Measurements from ENCODE around the gene POLR2E. TPM values are rescaled to one million over a fixed set of nuclear protein-coding genes. Genes with fewer than 3 reads are reported as not detected.
A peak's percentile ranks its signal among the peaks of the same experiment; 100 is the strongest.

POLR2E gene
- total RNA-seq, 1 donor from 2014 or later = 140 TPM

GRCh38 chr19:1098177-1099051 lies 3.2 kb upstream of the POLR2E start:
- H3K27ac ChIP-seq (replicated peaks) = peak overlapping the region; percentile 99
- TF ChIP-seq, protein P1, sequence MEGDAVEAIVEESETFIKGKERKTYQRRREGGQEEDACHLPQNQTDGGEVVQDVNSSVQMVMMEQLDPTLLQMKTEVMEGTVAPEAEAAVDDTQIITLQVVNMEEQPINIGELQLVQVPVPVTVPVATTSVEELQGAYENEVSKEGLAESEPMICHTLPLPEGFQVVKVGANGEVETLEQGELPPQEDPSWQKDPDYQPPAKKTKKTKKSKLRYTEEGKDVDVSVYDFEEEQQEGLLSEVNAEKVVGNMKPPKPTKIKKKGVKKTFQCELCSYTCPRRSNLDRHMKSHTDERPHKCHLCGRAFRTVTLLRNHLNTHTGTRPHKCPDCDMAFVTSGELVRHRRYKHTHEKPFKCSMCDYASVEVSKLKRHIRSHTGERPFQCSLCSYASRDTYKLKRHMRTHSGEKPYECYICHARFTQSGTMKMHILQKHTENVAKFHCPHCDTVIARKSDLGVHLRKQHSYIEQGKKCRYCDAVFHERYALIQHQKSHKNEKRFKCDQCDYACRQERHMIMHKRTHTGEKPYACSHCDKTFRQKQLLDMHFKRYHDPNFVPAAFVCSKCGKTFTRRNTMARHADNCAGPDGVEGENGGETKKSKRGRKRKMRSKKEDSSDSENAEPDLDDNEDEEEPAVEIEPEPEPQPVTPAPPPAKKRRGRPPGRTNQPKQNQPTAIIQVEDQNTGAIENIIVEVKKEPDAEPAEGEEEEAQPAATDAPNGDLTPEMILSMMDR (IDR thresholded peaks at IDR 0.05; ENCODE audit: borderline replicate concordance) = no peak
- H3K4me3 ChIP-seq = no peak overlapping the region
- H3K9me3 ChIP-seq (replicated peaks) = peaks cover 8% of the 10 kb centered on the region
- H3K36me3 ChIP-seq = peaks cover 3% of the 10 kb centered on the region
- H3K4me1 ChIP-seq = peaks cover 78% of the 10 kb centered on the region
- no peaks in the 10 kb centered on the region for H3K27me3 ChIP-seq (ENCODE audit: low read depth)
- no peak for DNase-seq
- intact Hi-C loops (cut with micrococcal nuclease) = no loop called here

GRCh38 chr19:1097810-1098176 lies 2.6 kb upstream of the POLR2E start:
- intact Hi-C loops (cut with micrococcal nuclease) = no loop called here
- Histone ChIP-seq H3K36me3 (peaks cover 8% of the 10 kb centered on the region), H3K9me3 (replicated peaks) (peaks cover 8% of the 10 kb centered on the region), H3K4me1 (peaks cover 77% of the 10 kb centered on the region), H3K4me3 (no peak overlapping the region), H3K27ac (replicated peaks) (peak overlapping the region; percentile 99), H3K27me3 (ENCODE audit: low read depth) (no peaks in the 10 kb centered on the region)
- TF ChIP-seq, protein P1 (IDR thresholded peaks at IDR 0.05; ENCODE audit: borderline replicate concordance) = no peak
- no peak for DNase-seq

GRCh38 chr19:1094655-1094977 lies 559 bp downstream of the POLR2E start:
- peak overlapping the region; percentile 91 for H3K4me3 ChIP-seq
- peaks cover 55% of the 10 kb centered on the region for H3K4me1 ChIP-seq
- peaks cover 2% of the 10 kb centered on the region for H3K9me3 ChIP-seq (replicated peaks)
- TF ChIP-seq, protein P1 (IDR thresholded peaks at IDR 0.05; ENCODE audit: borderline replicate concordance) = no peak
- peaks cover 33% of the 10 kb centered on the region for H3K36me3 ChIP-seq
- H3K27ac ChIP-seq (replicated peaks) = peak overlapping the region; percentile 87
- H3K27me3 ChIP-seq (ENCODE audit: low read depth) = no peaks in the 10 kb centered on the region
- intact Hi-C loops (cut with micrococcal nuclease) = no loop called here
- no peak for DNase-seq

DNA sequence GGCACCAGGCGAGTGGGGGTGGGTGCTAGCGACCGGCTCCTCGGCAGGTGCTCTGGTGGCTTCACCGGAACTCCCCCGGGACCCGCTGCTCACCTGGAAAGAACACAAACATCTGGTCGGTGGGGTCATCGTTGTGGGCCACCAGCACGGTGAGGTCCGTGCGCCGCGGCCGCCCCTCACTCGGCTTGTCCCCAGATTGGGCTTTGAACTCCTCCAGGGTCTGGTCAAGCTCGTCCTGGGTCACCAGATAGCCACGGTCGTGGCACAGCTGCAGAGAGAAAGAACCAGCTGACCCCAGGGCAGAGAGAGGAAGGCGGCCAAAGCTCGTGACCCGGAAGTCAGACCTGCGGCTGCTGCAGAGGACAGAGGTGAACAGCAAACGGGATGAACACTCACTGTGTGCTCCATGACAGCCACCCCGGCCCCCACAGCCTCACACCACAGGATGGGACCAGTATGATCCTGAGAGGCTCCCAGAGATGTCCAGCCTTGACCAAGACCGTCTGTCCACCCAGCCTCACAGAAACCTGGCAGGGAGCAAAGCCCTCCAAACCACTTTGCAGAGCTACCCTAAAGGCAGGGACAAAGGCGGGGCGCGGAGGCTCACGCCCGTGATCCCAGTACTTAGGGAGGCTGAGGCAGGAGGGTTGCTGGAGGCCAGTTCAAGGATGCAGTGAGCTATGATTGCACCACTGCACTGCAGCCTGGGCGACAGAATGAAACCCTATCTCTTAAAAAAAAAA lies 1.2 kb downstream of the POLR2E start:
- Histone ChIP-seq H3K4me3 (peak overlapping the region; percentile 91), H3K27ac (replicated peaks) (no peak overlapping the region), H3K27me3 (ENCODE audit: low read depth) (no peaks in the 10 kb centered on the region), H3K9me3 (replicated peaks) (no peaks in the 10 kb centered on the region), H3K4me1 (peaks cover 49% of the 10 kb centered on the region), H3K36me3 (peaks cover 40% of the 10 kb centered on the region)
- TF ChIP-seq, protein P1 (IDR thresholded peaks at IDR 0.05; ENCODE audit: borderline replicate concordance) = no peak
- no peak for DNase-seq
- intact Hi-C loops (cut with micrococcal nuclease) = no loop called here

DNA sequence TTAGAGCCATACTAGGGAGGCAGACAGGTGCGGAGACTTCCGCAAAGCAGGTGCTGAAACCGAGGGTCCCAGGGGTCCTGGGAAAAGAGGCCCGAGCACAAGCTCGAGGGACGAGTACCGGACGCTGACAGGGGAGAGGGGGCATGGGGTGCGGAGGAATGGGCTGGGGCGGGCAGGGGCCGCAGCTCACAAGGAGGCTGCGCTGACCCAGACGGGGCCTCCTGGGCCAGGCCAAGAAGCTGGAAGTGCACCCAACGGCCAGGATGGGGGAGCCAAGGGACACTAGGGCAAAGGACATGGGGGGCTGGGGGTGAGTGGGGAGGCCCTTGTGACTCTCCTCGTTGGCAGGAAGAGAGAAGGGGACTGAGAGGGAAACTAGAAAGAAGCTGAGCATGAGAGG lies 1.8 kb downstream of the POLR2E start:
- Histone ChIP-seq H3K27me3 (ENCODE audit: low read depth) (no peaks in the 10 kb centered on the region), H3K36me3 (peaks cover 46% of the 10 kb centered on the region), H3K27ac (replicated peaks) (no peak overlapping the region), H3K9me3 (replicated peaks) (no peaks in the 10 kb centered on the region), H3K4me3 (peak overlapping the region; percentile 91), H3K4me1 (peaks cover 43% of the 10 kb centered on the region)
- TF ChIP-seq, protein P1 (IDR thresholded peaks at IDR 0.05; ENCODE audit: borderline replicate concordance) = no peak
- DNase-seq = no peak
- intact Hi-C loops (cut with micrococcal nuclease) = no loop called here

Data from left ventricle myocardium inferior (tissue), 1 donor.